Measurements from ENCODE around the gene IL20RB.
"Not testable (repeated sequence)": the region's sequence is repeated elsewhere in the genome, so short reads cannot be mapped to it uniquely, and the experiment has no call there.

IL20RB gene

DNA sequence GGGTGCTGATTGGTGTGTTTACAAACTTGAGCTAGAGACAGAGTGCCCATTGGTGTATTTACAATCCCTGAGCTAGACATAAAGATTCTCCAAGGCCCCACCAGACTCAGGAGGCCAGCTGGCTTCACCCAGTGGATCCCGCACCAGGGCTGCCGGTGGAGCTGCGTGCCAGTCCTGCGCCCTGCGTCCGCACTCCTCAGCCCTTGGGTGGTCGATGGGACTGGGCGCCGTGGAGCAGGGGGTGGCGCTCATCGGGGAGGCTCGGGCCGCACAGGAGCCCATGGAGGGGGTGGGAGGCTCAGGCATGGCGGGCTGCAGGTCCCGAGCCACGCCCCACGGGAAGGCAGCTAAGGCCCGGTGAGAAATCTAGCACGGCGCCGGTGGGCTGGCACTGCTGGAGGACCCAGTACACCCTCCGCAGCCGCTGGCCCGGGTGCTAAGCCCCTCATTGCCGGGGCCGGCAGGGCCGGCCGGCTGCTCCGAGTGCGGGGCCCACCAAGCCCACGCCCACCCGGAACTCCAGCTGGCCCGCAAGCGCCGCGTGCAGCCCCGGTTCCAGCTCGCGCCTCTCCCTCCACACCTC lies 29.7 kb downstream of the IL20RB start:
- not testable (repeated sequence) for DNase-seq (ENCODE audit: low spot score)

DNA sequence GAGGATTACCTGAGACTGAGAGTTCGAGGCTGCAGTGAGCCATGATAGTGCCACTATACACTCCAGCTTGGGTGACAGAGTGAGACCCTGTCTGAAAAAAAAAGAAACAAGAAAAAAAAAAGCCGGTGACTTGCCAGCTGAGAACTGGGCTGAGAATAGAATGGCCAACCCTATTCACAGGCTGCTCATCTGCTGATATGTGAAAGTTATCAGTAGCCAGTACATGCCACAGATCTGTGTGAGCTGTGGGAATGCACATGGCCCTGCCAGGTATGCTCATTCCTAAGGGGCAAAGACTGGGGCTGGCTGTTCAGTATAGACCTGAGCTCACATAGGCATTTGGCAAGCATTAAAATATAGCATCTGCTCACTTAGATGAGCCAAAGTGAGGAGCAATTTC lies 30.9 kb downstream of the IL20RB start:
- DNase-seq (ENCODE audit: low spot score) = no peak

DNA sequence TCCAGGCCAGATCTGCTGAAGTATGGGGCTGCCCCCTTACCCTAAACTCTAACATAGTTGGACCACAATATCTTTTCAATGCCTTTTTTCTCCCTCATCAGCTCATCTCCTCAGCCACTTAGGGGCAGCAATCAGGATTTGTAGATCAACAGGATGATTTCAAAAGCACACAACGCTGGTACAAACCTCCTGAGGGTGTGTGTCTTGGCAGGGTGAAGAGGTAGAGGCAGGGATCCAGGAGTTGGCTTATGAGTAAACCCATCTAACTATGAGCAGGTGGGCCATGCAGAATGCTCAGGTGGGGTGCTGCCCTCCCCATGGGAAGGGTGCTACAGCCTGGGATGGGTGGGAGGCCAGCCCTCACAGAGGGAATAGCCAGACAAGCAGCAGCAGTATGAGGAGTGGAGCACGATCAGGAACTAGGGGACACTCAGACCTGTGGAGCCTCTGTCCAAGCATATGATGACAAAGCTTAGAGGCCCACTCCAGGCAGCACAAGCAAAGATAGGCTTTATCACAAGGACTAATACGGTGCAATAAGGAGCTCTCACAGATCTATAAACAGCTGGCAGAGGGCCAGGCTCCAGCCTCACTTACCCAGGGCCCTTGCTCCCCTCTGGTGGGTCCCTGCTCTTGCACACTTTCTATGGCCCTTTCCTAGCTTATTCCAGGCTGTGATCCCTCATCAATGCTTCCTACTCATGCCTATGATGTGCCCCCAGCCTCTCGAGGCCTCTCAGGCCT lies 32.2 kb downstream of the IL20RB start:
- DNase-seq (ENCODE audit: low spot score) = no peak

DNA sequence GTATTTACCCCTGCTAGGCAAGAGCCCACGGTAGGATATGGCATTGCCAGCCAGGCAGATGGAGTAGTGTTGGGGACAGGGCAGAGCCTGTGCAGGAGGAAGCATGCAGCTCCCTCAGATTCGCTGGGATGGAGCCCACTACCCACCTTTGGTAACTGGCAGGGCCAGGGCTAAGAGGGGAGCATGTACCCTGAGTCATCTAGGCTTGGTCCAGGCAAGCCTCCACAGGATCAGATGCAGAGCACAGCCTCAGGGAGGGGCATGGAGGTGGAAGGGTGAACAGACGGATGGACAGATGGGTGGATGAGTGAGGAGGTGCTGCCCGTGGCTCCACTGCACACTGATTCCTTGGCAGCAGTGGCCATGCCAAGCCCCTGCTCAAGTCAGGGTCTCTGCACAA lies 33.0 kb downstream of the IL20RB start:
- DNase-seq (ENCODE audit: low spot score) = no peak

DNA sequence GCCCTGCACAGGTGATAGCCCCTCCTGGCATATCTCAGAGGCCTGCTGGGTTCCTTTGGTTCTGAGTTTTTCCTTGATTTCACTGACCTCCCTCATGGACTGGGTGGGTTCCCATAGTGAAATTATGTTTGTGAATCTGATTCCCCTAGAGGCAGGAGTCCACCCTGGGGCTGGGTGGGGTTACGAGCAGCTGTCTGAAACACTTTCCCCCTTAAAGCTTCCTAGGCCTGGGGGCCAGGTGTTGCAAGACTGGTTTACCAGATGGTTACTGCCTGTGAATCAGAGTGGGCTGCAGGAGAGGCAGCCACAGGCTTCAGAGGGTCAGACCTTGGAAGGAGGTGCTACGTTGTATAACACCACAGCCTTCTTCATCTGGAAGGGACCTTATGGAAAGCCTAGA lies 34.3 kb downstream of the IL20RB start:
- DNase-seq (ENCODE audit: low spot score) = no peak

DNA sequence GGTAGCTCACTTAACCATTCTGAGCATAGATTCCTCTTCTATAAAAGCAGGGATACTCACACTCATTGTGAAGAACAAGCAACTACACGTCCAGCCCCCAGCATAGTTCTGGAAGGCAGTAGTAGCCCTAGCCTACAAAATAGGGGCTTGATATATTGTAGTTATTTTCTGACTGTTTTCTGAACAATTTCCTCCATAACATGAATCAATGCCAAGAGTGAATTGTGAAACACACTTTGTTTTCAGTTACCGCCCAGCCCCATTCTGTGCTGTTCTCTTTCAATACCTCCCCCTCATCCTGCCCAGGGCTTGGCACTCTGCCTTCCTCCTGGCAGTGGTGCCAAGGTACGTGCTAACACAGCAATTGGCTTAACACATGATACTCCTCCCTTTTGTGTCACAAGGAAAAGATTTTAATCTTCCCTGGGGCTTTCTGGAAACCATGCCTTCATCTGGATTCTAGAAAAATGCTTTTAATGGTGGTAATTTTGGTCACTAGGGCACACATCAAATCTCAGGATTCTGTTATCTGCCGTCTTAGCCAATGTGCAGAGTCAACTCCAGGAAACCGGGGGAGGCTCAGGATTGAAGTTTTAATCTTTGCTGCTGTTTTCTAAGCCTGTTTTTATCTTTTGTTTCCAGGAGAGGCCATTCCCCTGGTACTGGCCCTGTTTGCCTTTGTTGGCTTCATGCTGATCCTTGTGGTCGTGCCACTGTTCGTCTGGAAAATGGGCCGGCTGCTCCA lies 37.2 kb downstream of the IL20RB start:
- DNase-seq (ENCODE audit: low spot score) = peak; percentile 90

DNA sequence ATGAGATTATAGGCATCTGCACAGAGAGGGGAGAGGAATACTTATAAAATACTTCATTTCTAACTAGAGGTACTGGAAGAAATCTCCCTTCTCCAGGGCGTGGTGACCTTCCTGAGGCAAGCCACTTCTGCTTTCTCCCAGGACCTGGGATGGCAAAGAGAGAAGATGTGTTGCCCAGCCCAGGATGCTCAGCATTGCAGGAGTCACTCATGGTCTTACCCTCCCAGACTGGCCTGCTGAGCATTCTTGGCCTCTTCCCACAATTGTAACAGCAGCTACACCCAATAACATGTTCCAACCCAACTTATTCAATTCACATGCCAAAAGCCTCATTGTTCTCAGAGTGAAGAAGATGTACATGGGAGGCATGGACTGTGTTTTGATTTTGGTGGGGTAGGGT lies 37.9 kb downstream of the IL20RB start:
- DNase-seq (ENCODE audit: low spot score) = no peak

DNA sequence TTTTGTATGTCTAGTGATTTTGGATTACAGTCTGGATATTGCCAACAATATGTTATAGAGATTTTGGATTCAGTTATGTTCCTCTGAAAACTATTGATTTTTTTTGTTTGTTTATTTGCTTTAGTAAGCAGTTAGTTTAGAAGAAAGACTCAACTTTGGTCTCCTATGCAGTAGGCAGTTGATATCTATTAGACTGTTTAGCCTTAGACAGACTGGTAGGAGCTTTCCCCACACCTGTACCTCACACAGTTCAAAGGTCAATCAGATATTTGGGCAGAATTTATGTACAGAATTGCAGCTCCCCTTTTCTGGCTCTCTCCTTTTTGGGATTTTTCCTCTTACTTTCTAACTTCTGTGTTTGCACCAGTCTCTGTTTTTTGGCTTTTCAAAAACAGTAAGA lies 42.3 kb downstream of the IL20RB start:
- no peak for DNase-seq (ENCODE audit: low spot score)

DNA sequence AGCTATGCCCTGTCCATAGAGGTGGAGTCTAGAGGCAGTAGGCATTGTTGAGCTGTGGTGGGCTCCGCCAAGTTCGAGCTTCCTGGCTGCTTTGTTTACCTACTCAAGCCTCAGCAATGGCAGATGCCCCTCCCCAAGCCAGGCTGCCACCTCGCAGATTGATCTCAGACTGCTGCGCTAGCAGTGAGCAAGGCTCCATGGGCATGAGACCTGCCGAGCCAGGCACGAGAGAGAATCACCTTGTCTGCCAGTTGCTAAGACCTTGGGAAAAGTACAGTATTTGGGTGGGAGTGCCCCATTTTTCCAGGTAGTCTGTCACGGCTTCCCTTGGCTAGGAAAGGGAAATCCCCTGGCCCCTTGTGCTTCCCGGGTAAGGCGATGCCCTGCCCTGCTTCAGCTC lies 49.6 kb downstream of the IL20RB start:
- DNase-seq (ENCODE audit: low spot score) = not testable (repeated sequence)

DNA sequence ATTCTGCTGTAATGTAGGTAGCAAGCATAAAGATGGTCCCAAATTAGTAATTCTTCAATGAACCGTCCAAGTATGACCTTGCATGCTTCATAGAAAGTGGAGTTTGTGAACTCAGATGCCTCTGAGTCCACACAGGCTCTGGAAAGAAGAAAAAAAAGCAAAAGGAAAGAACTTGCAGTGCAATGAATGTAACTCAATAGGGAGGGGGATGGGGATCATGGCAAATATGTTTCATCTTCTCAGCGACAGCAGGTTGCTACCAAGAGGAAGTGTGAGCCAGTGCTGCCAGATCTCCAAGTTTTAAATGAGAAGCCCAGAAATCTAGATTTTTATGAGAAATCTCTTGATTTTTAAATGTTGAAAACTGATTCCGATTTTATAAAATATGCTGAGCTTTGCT lies 50.3 kb downstream of the IL20RB start:
- DNase-seq (ENCODE audit: low spot score) = no peak

DNA sequence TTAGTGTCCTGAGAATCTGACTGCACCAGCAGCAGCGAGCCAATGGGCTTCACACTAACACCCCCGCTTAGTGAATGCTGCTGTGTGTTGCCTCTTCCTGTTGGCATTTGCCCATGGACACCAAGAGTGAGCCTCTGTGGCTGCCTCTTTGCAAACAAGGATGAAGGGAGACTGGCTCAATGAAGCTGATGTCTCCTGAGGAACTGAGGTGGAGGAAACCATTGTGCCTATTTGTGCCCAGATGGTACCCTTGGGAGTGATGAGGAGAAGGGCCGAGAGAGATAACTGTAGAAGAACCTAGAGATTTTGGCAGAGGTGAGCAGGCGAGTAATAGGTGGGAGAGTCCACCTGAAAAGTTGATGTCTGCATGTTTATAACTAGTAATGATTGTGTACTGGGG lies 51.2 kb downstream of the IL20RB start:
- DNase-seq (ENCODE audit: low spot score) = no peak

DNA sequence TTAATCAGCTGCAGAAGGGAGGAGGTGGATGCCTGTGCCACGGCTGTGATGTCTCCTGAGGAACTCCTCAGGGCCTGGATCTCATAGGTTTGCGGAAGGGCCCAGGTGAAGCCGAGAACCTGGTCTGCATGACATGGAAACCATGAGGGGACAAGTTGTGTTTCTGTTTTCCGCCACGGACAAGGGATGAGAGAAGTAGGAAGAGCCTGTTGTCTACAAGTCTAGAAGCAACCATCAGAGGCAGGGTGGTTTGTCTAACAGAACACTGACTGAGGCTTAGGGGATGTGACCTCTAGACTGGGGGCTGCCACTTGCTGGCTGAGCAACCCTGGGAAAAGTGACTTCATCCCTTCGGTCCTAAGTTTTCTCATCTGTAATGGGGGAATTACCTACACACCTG lies 52.4 kb downstream of the IL20RB start:
- no peak for DNase-seq (ENCODE audit: low spot score)

DNA sequence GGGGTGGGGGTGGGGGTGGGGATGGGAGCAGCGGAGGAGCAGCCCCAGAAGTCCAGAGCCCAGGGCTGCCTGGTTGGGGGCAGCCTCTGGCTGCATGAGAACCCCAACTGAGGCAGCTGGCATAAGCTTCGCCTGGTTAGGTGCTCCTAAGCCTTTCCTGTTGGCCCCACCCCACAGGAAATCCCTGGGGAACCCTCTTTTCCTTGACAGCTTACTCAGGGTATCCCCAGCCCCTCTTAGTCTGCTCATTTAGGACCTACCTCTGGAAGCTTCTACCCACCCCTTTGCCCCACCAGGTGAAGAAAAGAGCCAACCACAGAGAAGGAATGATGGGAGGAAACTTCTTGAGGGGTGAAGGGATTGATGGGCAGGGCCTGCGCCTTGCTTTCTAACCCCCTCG lies 53.4 kb downstream of the IL20RB start:
- no peak for DNase-seq (ENCODE audit: low spot score)

DNA sequence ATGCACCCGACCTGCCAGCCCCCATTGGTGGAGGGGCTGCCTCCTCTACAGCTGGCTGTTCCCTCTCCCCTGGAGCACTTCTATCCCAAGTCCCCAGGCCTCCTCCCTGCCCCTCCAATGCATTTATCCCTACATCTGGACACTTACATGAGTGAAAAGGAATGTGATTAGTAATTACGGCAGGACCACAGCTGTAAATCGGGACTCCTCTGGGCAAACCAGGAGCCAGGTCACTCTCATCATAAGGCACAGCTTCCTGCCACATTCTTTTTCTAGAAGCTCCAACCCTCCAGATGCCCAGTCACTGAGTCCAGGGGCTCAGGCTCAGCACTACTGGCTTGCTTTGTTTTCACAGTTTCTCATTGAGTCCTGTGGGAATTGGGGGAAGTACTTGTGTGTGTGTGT lies 54.3 kb downstream of the IL20RB start:
- peak; percentile 84 for DNase-seq (ENCODE audit: low spot score)

DNA sequence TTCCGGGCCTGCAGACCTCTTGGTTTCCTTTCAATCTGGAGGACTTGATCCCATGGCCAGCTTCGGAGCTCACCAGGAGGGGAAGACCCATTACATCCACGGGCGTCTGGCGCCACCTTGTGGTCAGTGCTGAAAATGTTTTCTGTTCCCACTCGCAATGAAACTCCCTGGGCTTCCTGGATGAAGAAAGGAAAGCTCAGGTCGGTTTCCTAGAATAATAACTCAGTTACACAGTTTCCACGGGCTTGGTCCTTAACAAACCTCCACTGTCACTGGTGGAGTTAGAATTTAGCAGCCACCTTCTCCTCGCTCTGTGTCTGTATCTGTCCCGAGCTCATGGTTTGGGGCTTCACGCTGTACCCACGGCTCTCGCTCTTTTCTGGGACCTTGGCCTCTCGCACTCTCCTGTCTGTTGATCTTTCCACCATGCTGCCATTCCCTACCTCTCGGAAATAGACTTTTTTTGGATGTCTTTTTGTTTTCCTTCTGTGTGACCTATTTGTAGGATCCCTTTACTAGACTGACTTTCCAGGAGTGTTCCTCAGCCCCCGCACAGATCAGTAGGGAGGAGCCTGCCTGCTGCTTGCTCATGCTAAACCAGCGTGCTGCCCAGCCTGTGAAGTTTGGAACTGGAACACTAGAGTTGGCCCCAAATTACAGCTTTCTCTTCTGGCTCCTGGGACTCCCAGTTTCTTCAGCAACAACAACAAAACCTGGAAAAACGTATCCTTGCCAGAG lies 56.3 kb downstream of the IL20RB start:
- peak; percentile 92 for DNase-seq (ENCODE audit: low spot score)

DNA sequence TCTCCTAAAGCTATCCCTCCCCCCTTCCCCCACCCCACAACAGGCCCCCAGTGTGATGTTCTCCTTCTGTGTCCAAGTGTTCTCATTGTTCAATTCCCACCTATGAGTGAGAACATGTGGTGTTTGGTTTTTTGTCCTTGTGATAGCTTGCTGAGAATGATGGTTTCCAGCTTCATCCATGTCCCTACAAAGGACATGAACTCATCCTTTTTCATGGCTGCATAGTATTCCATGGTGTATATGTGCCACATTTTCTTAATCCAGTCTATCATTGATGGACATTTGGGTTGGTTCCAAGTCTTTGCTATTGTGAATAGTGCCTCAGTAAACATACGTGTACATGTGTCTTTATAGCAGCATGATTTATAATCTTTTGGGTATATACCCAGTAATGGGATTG lies 59.5 kb downstream of the IL20RB start:
- DNase-seq (ENCODE audit: low spot score) = not testable (repeated sequence)

DNA sequence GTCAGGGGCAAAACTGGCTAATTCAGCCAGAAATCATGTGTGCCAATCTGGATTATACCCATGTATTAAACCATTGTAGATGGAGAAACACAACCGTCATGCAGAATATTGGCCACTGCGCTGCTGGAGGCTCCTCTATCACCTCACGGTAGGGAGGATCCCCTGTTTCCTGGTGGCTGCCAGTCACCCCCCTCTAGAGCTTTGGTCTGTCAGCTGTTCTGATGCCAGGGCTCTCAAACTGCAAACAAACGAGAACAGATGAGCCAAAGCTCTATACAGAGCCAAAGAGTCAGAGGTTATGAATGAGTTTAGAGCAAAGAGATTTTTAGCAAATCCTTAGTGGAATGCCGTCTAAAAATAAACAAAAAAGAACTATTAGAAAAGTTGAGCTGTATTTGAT lies 62.5 kb downstream of the IL20RB start:
- DNase-seq (ENCODE audit: low spot score) = no peak

DNA sequence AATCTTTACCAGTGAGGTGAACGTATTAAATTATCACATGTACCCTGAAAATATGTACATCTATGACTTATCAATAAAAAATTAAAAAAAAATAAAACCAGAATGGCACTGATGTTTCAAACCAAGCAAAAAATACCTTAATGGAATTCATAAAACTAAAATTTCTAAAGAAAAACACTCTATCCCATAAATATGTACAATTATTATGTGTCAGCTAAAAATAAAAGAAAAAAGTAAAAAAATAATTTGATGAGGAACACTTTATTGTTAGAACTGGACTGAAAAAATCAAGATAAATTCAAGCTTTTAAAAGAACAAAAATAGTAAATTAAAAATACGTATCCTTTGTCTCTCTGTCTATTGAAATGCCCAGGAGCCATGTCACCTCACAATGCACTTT lies 63.1 kb downstream of the IL20RB start:
- DNase-seq (ENCODE audit: low spot score) = no peak

DNA sequence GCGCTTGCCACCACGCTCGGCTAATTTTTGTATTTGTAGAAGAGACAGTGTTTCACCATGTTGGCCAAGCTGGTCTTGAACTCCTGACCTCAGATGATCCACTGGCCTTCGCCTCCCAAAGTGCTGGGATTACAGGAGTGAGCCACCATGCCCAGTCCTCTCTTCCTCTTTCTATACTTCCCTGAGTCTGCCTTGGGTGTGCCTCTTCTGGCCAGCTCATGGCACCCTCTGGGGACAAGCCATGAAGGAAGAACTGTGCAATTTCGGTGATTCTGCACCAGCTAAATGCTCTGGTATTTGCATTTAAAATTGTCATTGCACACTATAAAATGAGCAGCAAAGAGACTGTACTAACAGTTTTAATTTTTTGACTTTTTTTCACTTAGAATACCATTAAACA lies 66.6 kb downstream of the IL20RB start:
- no peak for DNase-seq (ENCODE audit: low spot score)

DNA sequence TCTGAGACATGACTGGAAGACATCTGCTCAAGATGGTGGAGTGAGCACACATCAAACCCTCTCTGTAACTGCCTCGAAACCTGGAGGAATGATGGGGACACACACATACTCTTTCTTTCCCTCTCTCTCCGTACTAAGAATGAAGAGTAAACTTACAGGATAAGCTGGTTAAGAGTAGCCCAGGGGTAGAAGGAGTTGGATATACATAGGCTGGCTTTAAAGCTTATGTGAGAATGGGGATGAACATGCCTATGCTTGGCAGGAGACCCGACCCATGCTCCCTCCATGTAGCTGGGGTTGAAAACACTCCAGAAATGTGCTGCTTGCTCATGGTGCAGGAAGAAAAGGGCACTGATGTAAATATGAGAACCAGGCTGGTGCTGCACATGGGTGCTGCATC lies 68.9 kb downstream of the IL20RB start:
- no peak for DNase-seq (ENCODE audit: low spot score)

DNA sequence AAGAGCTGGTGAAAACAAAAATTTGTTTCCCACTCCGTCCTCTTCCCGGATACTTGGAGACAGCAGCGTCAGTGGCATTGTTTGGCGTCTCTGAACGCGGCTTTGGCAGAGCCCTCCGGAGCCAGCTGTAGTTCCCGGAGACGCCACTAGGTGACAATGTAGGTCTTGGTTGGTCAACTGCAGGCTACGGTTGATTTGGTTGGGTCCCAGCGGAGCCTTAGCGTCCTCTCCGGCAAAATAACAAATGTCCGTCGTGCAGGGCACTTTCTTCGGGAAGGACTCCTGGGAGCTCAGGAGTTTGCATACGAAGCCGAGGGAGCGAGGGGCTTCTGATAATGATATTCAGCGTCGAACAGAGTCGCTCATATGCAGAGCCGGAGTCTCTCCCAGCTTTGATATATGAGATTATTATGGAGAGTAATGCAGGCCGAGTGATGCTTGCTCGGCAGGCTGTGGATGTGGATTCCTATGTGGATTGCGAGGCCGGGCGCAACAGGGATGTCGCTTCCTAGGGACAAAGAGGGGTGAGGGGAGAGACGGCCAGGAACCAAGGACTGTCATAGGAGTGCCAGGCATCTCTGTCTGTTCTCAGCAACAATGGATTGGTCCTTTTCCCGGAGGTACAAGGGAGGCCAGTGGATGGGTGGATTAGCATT lies 74.8 kb downstream of the IL20RB start:
- DNase-seq (ENCODE audit: low spot score) = peak; percentile 92

DNA sequence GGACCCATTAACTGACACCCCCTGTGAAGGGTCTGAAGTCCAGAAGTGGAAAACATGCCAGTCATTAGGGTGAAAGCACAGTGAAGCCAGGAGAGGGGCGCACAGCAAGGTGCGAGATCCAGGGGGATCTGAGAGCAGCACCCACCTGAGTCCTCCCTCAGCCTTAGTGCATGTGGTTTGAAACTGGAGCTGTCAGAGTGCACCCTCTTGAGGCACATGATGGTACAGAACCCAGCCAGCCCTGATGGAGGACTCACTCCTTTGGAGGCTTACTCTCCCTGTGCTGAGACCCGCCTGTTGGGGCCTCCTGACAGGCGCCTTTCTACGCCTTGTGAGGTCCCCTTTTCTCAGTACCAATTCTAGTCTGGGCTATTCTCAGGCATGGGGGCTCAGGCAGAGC lies 77.8 kb downstream of the IL20RB start:
- peak; percentile 44 for DNase-seq (ENCODE audit: low spot score)

Data from AG08395 (cell line).